ENCODE measurements around the gene APLP1.
"Not testable (repeated sequence)": the region's sequence is repeated elsewhere in the genome, so short reads cannot be mapped to it uniquely, and the experiment has no call there.

Gene APLP1

GRCh38 chr19:35908973-35909683 is 40.8 kb downstream of the APLP1 start:
- no peak for DNase-seq

- no peak for DNase-seq
Measured at GRCh38 chr19:35909684-35910035, 41.3 kb downstream of the APLP1 start.

- not testable (repeated sequence) for DNase-seq
Measured at GRCh38 chr19:35910355-35910754, 42.0 kb downstream of the APLP1 start.

- DNase-seq, result no peak
Measured at GRCh38 chr19:35911173-35911572, 42.8 kb downstream of the APLP1 start.

- DNase-seq, result no peak
Measured at GRCh38 chr19:35911790-35912189, 43.4 kb downstream of the APLP1 start.

- no peak for DNase-seq
Measured at GRCh38 chr19:35913589-35913988, 45.2 kb downstream of the APLP1 start.

- DNase-seq, result no peak
Measured at GRCh38 chr19:35915443-35915842, 47.1 kb downstream of the APLP1 start.

- DNase-seq, result no peak
Measured at GRCh38 chr19:35919306-35919705, 50.9 kb downstream of the APLP1 start.

- DNase-seq, result no peak
Measured at GRCh38 chr19:35921012-35921411, 52.6 kb downstream of the APLP1 start.

- no peak for DNase-seq
Measured at GRCh38 chr19:35925501-35925900, 57.1 kb downstream of the APLP1 start.

- no peak for DNase-seq
Measured at GRCh38 chr19:35928507-35928906, 60.1 kb downstream of the APLP1 start.
